Thyroid gland (tissue), 4 donors: ENCODE results near the gene AK2. TPM values are rescaled to one million over a fixed set of nuclear protein-coding genes. Genes with fewer than 3 reads are reported as not detected.
A peak's percentile ranks its signal among the peaks of the same experiment; 100 is the strongest.

Experiments
- DNase-seq, 2 donors: peaks; one replicate each; pipeline ENCODE4 v3.0.0-alpha.2; 2019
- H3K27ac ChIP-seq, 3 donors: fragments of 200-600 bp; sonication (generic); 1 replicate in 2 of 3; 2 replicates in 1 of 3; pipeline ENCODE4 v1.5.1; 2016 to 2019; ENCODE audit warnings: mild to moderate bottlenecking in 1 of 3, moderate library complexity in 1 of 3
- H3K27me3 ChIP-seq: fragments of 200-600 bp; sonication (generic); one replicate; pipeline ENCODE4 v1.5.1; 2019
- H3K36me3 ChIP-seq, 2 donors: fragments of 200-600 bp; sonication (generic); one replicate each; pipeline ENCODE4 v1.5.1; 2016 to 2019
- H3K4me1 ChIP-seq, 2 donors: fragments of 200-600 bp; sonication (generic); one replicate each; pipeline ENCODE4 v1.5.1; 2017 to 2019
- H3K4me3 ChIP-seq, 3 donors: fragments of 200-600 bp; sonication (generic); replicated peaks in 1 of 3; 1 replicate in 2 of 3; 2 replicates in 1 of 3; pipeline ENCODE4 v1.5.1; 2016; ENCODE audit warnings: mild to moderate bottlenecking in 1 of 3
- H3K9me3 ChIP-seq: fragments of 200-600 bp; sonication (generic); one replicate; pipeline ENCODE4 v1.5.1; 2017
- CTCF ChIP-seq, 6 experiments: fragments of 200-600 bp in 3 of 6; fragments of 450-650 bp in 3 of 6; sonication (generic) in 3 of 6; IDR thresholded peaks; one replicate each; pipeline ENCODE4 v1.5.1; 2016 to 2019; ENCODE audit warnings: antibody characterized with exemption in 6 of 6, mild to moderate bottlenecking in 2 of 6, inconsistent platforms in 1 of 6, moderate library complexity in 1 of 6
- POLR2A ChIP-seq, 2 donors: fragments of 450-650 bp; IDR thresholded peaks; one replicate each; pipeline ENCODE4 v1.6.1; 2017; ENCODE audit warnings: antibody characterized with exemption in 2 of 2, mild to moderate bottlenecking in 2 of 2, moderate library complexity in 1 of 2
- WGBS, 2 donors: methylation state at CpG; one replicate each; pipeline ENCODE4 v1.1.5; 2017; 5-methylcytosine and 5-hydroxymethylcytosine counted together
- intact Hi-C: fragments of 100-400 bp; cut with DNase I; formaldehyde crosslinking; loops from one replicate; pipeline ENCODE4 v1.15.1; 2023
- total RNA-seq, 4 donors: library from RNA; depleted of rRNA; stranded (reverse); fragments of >200 nt; gene quantifications; one replicate each; pipeline ENCODE4 v1.2.3, GENCODE V29; 2016

AK2 gene
- total RNA-seq, 4 donors from 2014 or later, result 214 to 308 (median 256) TPM

GRCh38 chr1:32972814-32973428 is 63.8 kb downstream of the AK2 start:
- Histone ChIP-seq H3K4me1 (peaks cover 4 to 5% of the 10 kb centered on the region in 2 donors), H3K4me3 (peak overlapping the region in 2 of 3 donors; percentile 30 to 42), H3K27ac (peak overlapping the region; percentile 71 to 93 (median 90)), H3K9me3 (no peaks in the 10 kb centered on the region), H3K36me3 (no peaks in the 10 kb centered on the region), H3K27me3 (no peaks in the 10 kb centered on the region)
- intact Hi-C loops, result no loop called here
- 0% methylated on average over 32 to 38 of the region's 58 CpGs for WGBS, 2 donors
- DNase-seq, result peak; percentile 86 to 87
- peak in 1 of 6 experiments; percentile 9 for TF ChIP-seq CTCF (IDR thresholded peaks at IDR 0.05)
- peak; percentile 4 to 85 for TF ChIP-seq POLR2A (IDR thresholded peaks at IDR 0.05)

- DNase-seq, result no peak
- intact Hi-C loops, result no loop called here
- Histone ChIP-seq H3K27ac (no peak overlapping the region), H3K36me3 (no peaks in the 10 kb centered on the region), H3K27me3 (no peaks in the 10 kb centered on the region), H3K4me1 (peaks cover 4 to 5% of the 10 kb centered on the region in 2 donors), H3K9me3 (no peaks in the 10 kb centered on the region), H3K4me3 (no peak overlapping the region)
- TF ChIP-seq POLR2A (IDR thresholded peaks at IDR 0.05), result no peak
- TF ChIP-seq CTCF (IDR thresholded peaks at IDR 0.05), result no peak
- WGBS, 2 donors, result 95 to 96% methylated on average over 3 of the region's 3 CpGs
These were observed 65.1 kb downstream of the AK2 start for GRCh38 chr1:32971576-32971975.

GRCh38 chr1:32971156-32971555 is 65.5 kb downstream of the AK2 start:
- no peak for DNase-seq
- H3K4me3 ChIP-seq, result no peak overlapping the region
- TF ChIP-seq POLR2A (IDR thresholded peaks at IDR 0.05) (no peak), CTCF (IDR thresholded peaks at IDR 0.05) (no peak)
- H3K36me3 ChIP-seq, result no peaks in the 10 kb centered on the region
- H3K9me3 ChIP-seq, result no peaks in the 10 kb centered on the region
- 92 to 97% methylated on average over 1 of the region's 1 CpG for WGBS, 2 donors
- intact Hi-C loops, result no loop called here
- H3K27ac ChIP-seq, result no peak overlapping the region
- H3K27me3 ChIP-seq, result no peaks in the 10 kb centered on the region
- peaks cover 4 to 5% of the 10 kb centered on the region in 2 donors for H3K4me1 ChIP-seq

- DNase-seq, result no peak
- H3K36me3 ChIP-seq, result no peaks in the 10 kb centered on the region
- peaks cover 4 to 5% of the 10 kb centered on the region in 2 donors for H3K4me1 ChIP-seq
- no peak overlapping the region for H3K4me3 ChIP-seq
- intact Hi-C loops, result loop anchor here (5.0 kb wide), 1 partner anchor 68 kb away; the partner anchor contains the start of gene AK2
- no peaks in the 10 kb centered on the region for H3K27me3 ChIP-seq
- TF ChIP-seq CTCF (IDR thresholded peaks at IDR 0.05) (no peak), POLR2A (IDR thresholded peaks at IDR 0.05) (no peak)
- H3K27ac ChIP-seq, result no peak overlapping the region
- no peaks in the 10 kb centered on the region for H3K9me3 ChIP-seq
These were observed 67.1 kb downstream of the AK2 start for GRCh38 chr1:32969566-32969965.

GRCh38 chr1:32967888-32968568 is 68.7 kb downstream of the AK2 start:
- Histone ChIP-seq H3K9me3 (no peaks in the 10 kb centered on the region), H3K27ac (no peak overlapping the region), H3K27me3 (no peaks in the 10 kb centered on the region), H3K36me3 (no peaks in the 10 kb centered on the region), H3K4me3 (no peak overlapping the region), H3K4me1 (peaks cover 6 to 8% of the 10 kb centered on the region in 2 donors)
- no peak for DNase-seq
- TF ChIP-seq POLR2A (IDR thresholded peaks at IDR 0.05) (no peak), CTCF (IDR thresholded peaks at IDR 0.05) (no peak)
- WGBS, 2 donors, result 69 to 70% methylated on average over 4 of the region's 4 CpGs
- intact Hi-C loops, result loop anchor here (5.0 kb wide), 1 partner anchor 69 kb away; the partner anchor contains the start of gene AK2
